Glomerular endothelial cell (primary cell): ENCODE results near the gene MATR3. TPM values are rescaled to one million over a fixed set of nuclear protein-coding genes. Genes with fewer than 3 reads are reported as not detected.

Experiments used
- DNase-seq: peaks from one replicate; pipeline ENCODE4 v3.0.0-alpha.2; 2011; ENCODE audit warnings: low read depth, low spot score; ENCODE audit errors: extremely low read depth
- total RNA-seq: library from RNA; depleted of rRNA; stranded (reverse); fragments of >200 nt; gene quantifications from 2 replicates; pipeline ENCODE4 v1.2.3, GENCODE V29; 2015

Gene MATR3
- total RNA-seq, 1 donor from 2014 or later: 187 TPM

- no peak for DNase-seq
Measured at GRCh38 chr5:139271201-139272027, 22.1 kb upstream of the MATR3 start.

DNA sequence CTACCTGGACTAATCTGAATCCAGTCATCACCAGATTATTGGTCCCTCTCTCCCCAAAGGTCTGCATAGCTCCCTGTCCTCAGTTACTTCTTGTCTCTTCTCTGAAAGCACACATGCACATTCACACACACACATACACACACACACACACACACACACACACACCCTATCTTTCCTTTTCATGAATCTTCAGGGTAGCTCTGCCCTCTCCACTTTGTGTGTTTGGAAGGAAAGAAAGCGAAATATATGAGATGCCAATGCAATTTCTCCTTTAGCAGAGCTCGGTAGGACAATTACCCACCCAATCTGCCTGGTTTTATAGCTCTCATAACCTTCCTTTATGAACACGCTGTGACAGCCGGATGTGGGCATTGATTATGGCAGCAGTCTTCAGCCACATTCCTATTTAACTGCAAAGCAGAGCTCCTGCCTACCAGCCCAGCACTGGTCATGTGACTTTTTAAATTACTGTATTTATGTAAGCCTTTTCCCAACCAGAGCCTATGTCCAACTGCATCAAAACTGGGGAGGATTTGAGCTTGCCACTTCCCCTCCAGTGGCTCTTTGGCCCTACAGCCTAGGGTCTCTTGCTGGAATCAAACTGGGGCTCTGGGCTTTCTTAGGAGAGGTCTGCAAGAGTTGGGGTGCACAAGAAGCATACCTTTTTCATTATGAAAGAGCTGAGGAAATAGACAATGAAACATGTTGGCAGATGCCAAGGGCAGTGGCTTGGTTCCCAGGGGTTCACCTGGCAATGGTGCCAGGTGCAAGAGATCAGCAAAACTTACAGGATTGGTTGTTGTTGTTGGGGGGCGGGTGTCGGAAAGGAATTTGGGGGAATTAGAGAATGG is 20.8 kb upstream of the MATR3 start:
- no peak for DNase-seq

DNA sequence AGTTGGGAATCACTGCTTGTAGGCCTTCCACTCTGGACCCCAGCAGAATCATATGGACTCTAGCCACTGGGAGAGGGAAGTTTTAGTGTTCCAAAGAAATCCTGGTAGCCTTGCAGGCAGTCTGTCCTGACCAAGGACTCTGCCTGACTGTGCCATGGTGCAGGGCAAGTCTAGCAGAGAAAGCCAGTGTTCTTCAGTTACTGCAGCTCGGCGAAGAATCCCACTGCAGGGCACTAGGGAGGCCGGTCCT is 20.3 kb upstream of the MATR3 start:
- no peak for DNase-seq

DNA sequence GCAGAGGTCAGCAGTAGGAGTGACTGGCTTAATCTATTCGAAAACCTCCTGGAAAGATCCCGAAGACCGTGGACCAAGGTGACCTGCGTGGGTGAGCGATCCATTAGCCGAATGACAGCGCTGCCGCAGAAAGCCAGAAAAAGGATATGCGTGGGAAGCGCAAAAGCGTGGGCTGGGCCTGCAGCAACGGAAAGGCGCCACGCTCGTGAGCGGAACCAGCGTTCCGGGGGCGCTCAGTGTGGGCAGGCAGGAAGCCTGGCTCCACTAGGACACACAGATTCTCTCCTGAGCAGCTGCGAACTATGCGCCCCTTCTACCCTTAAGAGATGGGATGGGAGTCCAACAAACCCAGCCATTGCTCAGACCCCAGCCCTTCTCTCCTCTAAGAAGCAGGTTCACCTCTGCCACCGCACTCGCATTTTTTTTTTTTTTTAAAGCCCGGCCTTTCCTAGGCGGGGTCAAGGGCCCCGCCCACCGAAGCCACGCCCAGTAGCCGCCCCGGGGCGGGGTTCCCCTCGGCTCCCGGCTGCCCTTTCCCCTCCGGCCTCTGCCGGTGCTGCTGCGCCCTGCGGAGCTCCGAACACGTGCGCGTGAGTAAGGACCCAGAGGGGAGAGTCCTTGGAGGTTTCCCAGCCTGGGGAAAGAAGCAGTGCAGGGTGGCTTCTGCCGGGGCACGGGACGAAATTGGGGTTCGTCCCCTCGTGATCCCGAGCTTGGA is 19.8 kb upstream of the MATR3 start:
- DNase-seq: no peak

- no peak for DNase-seq
Measured at GRCh38 chr5:139275536-139275935, 18.0 kb upstream of the MATR3 start.

DNA sequence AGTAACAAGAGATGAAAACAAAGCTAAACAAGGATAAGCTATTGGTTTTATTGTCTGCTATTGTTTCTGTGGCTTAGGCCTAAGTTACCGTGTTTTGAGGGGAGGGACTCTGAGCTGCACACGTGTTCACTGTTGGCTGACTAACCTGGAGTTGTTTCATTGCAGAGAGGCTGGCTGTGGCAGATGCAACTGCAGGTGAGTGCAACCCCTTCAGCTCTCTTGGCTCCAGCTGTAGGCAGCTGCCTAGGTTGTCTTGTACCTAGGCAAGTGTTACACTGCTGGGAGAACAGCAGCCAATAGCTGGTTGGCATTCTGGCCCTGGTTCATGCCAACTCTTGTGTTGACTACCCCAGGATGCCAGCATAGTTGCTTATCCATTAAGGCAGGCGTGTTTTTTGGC is 17.6 kb upstream of the MATR3 start:
- DNase-seq: no peak

GRCh38 chr5:139276426-139276825 is 17.1 kb upstream of the MATR3 start:
- no peak for DNase-seq

- no peak for DNase-seq
Measured at GRCh38 chr5:139277171-139277570, 16.4 kb upstream of the MATR3 start.

DNA sequence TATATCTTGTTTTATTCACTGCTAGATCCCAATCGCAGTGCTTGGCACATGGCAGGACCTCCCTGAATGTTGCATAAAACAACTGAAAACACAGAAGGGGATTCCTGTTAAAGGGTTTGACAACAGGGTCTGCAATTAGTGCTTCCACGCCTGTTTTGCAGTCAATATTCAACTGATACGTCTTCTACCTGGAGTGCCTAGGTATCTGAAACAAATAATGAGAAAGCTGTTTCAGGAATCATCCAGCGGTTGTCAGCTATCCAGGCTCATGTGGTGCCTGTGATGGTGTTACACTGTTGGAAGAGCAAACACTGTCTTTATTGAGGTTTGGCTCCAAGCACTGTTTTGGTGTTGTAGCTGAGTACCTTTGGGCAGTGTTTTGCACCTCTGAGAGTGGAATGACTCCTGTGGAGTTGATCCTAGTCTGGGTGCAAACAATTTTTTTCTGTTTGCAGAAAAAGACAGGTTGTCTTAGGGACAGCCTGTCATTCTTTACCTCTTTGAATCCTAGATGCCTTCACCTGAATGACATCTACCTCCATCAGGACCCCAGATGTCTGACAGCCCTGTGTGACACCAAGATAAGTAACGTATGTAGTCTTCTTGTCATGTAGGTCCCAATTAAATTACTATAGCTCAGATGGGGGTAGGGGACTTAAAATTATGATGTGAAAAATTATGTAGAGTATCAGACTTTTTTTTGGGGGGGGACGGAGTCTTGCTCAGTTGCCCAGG is 14.8 kb upstream of the MATR3 start:
- DNase-seq: no peak

DNA sequence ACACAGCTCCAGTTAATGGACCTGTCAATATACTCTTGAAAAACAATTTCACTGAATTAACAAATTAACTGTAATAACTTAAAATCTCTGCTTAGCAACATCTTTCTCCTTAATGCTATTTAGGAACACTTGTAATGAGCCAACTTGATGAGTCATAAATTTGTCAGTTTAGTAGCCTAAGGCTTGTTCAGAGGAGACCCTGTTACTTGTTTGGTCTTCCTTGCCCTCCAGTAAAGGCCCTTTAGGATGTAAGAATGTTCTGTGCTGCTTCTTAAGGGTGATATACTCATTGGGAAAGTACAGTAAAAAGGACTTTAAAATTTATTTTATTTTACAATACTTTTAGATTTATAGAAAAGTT is 11.4 kb upstream of the MATR3 start:
- DNase-seq: no peak

GRCh38 chr5:139283252-139284166 is 10.0 kb upstream of the MATR3 start:
- DNase-seq: no peak

- DNase-seq: no peak
Measured at GRCh38 chr5:139284295-139284694, 9.2 kb upstream of the MATR3 start.

- no peak for DNase-seq
Measured at GRCh38 chr5:139285651-139286392, 7.7 kb upstream of the MATR3 start.

DNA sequence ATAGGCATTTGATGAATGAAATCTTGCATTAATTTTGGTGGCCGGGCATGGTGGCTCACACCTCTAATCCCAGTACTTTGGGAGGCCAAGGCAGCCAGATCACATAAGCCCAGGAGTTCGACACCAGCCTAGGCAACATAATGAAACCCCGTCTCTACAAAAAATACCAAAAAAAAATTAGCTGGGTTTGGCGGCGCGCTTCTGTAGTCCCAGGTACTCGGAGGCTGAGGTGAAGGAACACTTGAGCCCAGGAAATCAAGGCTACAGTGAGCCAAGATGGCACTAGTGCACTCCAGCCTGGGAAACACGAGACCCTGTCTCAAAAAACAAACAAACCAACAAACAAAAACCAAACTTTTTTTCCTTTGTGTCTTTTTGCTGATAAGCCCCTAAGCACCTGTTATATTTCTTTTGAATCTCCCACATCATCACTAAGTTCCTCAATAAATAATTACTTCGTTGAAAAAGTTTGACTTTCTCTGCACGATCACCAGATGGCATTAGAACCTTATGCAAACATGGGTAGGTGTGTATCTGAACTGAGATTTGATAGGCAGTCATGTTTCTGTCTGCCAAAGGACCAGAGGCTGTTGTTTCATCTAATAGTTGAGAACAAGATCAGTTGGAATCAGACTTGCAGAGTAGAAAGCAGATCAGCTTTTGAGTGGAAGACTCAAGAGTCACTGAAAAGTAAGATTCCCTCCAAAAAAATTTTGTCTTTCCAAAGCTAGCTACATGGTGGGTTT is 5.5 kb upstream of the MATR3 start:
- DNase-seq: no peak

DNA sequence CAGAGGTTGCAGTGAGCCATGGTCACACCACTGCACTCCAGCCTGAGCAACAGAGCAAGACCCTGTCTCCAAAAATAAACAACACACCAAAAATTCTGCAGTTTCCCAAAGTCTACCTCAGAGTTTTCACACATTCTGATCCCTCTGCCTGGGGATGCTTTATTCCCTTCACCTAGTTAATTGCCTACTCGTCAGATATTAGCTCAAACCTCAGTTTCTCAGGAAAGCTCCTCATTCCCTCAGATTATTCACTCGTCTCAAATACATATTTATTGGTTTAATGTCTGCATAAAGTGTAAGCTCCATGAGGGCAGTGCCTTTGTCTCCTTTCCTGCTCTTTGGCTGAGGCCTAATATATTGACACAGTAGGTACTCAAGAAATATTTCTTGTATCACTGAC is 2.5 kb upstream of the MATR3 start:
- no peak for DNase-seq

DNA sequence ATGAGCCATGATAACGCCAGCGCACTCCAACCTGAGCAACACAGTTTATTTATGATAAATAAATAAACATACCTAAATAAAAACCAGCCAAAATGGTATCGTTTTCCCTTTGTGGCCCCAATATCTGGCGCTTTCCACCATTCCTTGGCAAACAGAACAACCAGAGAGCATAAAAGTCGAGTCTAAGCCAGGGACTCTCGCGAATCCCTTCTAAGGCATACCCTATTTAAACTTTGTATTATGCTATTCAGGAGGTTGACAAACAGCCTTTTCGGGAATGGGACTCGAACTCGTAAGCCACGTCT is 386 bp upstream of the MATR3 start:
- DNase-seq: no peak

DNA sequence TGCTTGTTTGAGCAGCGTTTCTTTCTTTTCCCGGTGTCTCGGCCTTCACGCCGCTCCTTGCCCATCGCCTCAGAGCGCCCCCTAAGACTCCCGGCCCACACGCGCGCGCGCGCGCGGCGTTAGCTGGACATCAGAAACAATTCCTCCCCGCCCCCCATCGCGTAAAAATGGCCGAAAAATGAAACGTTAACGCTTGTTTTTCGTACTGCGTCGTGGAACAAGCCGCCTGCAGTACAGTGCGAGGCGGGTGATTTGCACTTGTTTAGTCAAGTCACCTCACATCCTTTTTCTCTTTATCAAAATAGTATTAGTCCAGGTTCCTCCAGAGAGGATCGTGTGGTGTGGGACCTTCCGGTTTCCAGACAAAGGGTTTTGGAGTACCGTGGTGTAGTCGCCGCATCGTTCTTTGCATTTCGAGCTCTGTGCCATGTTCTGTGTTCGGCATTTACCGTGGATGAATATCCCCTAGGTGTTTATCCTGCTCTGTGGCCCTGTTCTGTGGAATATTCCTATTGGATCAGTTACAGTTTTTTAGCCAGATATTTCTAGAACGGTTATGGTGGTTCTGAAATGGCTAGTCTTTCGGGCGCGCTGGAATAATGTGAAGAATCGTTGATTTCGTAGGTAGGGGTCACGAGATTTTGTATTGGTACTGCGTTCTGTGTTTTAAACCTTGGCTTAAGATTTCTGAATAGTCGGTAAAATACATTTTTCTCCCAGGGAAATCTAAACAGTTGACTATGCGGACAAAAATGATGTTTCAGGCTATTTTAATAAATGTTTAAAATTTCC is 1.0 kb downstream of the MATR3 start:
- DNase-seq: no peak
